Caki2 (cell line): Measurements from ENCODE around the gene SMG5. TPM values are rescaled to one million over a fixed set of nuclear protein-coding genes. Genes with fewer than 3 reads are reported as not detected.
A peak's percentile ranks its signal among the peaks of the same experiment; 100 is the strongest.
"Not testable (repeated sequence)": the region's sequence is repeated elsewhere in the genome, so short reads cannot be mapped to it uniquely, and the experiment has no call there.

Experiments
- DNase-seq: peaks from one replicate; pipeline ENCODE4 v3.0.0-alpha.2; 2015; ENCODE audit warnings: low read depth
- in situ Hi-C: cut with HindIII; loops from 2 replicates; pipeline ENCODE4 v1.10.0; 2016; ENCODE audit warnings: low sequenced_read_pairs, low pct_unique_long_range_greater_than_20kb, mixed read lengths
- total RNA-seq: library from RNA; depleted of rRNA; stranded (reverse); fragments of >200 nt; shearing (Covaris generic); gene quantifications from 2 replicates; pipeline ENCODE4 v1.2.3, GENCODE V29; 2014; ENCODE audit warnings: low replicate concordance; rRNA removed

SMG5 gene, protein sequence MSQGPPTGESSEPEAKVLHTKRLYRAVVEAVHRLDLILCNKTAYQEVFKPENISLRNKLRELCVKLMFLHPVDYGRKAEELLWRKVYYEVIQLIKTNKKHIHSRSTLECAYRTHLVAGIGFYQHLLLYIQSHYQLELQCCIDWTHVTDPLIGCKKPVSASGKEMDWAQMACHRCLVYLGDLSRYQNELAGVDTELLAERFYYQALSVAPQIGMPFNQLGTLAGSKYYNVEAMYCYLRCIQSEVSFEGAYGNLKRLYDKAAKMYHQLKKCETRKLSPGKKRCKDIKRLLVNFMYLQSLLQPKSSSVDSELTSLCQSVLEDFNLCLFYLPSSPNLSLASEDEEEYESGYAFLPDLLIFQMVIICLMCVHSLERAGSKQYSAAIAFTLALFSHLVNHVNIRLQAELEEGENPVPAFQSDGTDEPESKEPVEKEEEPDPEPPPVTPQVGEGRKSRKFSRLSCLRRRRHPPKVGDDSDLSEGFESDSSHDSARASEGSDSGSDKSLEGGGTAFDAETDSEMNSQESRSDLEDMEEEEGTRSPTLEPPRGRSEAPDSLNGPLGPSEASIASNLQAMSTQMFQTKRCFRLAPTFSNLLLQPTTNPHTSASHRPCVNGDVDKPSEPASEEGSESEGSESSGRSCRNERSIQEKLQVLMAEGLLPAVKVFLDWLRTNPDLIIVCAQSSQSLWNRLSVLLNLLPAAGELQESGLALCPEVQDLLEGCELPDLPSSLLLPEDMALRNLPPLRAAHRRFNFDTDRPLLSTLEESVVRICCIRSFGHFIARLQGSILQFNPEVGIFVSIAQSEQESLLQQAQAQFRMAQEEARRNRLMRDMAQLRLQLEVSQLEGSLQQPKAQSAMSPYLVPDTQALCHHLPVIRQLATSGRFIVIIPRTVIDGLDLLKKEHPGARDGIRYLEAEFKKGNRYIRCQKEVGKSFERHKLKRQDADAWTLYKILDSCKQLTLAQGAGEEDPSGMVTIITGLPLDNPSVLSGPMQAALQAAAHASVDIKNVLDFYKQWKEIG
- 52.9 and 53.1 TPM in 2 replicates for total RNA-seq

- in situ Hi-C loops = no loop called here
- peak; percentile 93 for DNase-seq
These were observed at the start of gene SMG5 for GRCh38 chr1:156282479-156283222. SMG5 (minus strand) TSS chr1:156282825; CDS start chr1:156282680, 145 bp downstream.

DNA sequence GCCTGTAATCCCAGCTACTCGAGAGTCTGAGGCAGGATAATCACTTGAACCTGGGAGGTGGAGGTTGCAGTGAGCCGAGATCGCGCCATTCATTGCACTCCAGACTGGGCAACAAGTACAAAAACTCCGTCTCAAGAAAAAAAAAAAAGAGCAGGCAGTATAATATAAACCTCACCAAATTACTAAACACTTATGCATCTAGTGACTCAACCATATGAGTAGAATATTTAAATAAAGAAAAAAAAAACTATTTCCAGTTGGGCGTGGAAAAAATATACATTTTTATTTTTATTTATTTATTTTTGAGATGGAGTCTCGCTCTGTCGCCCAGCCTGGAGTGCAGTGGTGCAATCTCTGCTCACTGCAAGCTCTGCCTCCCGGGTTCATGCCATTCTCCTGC lies 40.6 kb upstream of the SMG5 start:
- in situ Hi-C loops, DNase-seq: not testable (repeated sequence)

GRCh38 chr1:156320560-156320959 lies 37.9 kb upstream of the SMG5 start:
- in situ Hi-C loops = no loop called here

GRCh38 chr1:156319664-156320063 lies 37.0 kb upstream of the SMG5 start:
- DNase-seq = peak; percentile 22
- in situ Hi-C loops = no loop called here

More at GRCh38 chr1:156320560-156320959, 37.9 kb upstream of the SMG5 start:
- no peak for DNase-seq

DNA sequence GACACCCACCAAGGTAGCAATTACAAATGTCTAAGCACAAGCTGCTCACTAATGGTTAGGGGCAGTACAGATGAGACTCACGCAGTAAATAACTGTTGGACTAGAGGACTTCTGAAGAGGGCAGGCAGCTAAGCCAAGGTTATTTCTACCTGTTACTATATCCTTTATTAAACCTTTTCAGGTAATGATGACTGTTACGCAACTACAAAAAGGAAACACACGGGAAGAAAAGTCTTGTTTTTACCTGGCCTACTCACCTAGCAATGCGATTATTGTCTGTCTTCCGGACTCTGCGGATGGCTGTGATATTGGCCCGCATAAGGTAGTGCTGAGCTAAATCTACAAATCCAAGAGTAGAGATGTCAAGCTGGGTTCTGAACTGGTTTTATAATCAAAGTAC lies 34.3 kb upstream of the SMG5 start:
- in situ Hi-C loops = no loop called here
- DNase-seq = no peak

- DNase-seq = no peak
- in situ Hi-C loops = no loop called here
These were observed 28.3 kb upstream of the SMG5 start for GRCh38 chr1:156310962-156311361.

DNA sequence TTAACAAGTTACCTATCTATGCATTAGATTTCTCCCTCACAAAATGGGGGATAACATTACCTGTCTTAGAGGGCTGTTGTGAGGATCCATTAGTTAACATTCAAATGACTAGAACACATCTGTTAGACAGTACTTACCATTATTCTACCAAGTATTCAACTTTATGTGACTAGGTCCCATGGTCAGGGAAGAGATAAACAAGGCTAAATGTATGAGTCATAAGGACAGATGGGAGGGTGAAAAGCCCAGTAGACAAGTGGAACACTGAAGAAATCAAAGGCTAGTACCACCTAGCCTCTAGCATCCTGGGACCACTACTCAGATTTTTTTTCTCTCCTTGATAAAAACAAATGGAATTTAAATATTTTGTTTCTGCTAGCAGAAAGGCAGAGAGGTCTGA lies 25.5 kb upstream of the SMG5 start:
- peak; percentile 21 for DNase-seq
- in situ Hi-C loops = no loop called here

GRCh38 chr1:156305215-156305614 lies 22.6 kb upstream of the SMG5 start:
- DNase-seq = no peak
- in situ Hi-C loops = no loop called here

DNA sequence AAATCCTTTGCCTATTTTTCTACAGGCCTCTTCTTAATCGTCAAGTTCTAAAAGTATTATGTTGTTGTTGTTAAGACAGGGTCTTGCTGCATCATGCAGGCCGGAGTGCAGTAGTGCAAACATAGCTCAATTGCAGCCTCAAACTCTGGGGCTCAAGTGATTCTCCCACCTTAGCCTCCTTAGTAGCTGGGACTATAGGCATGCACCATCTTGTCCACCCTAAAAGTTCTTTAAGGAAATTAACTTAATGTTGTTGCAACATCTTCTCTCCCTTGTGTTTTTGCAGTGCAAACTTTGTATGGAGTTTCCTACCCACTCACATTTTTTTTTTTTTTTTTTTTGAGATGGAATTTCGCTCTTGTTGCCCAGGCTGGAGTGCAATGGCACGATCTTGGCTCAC lies 20.6 kb upstream of the SMG5 start:
- in situ Hi-C loops = no loop called here
- no peak for DNase-seq

GRCh38 chr1:156298852-156299357 lies 16.3 kb upstream of the SMG5 start, which contains the start of gene VHLL:
VHLL (minus strand) TSS chr1:156299307; CDS start chr1:156299189, 118 bp downstream.
- in situ Hi-C loops = no loop called here
- DNase-seq = no peak

DNA sequence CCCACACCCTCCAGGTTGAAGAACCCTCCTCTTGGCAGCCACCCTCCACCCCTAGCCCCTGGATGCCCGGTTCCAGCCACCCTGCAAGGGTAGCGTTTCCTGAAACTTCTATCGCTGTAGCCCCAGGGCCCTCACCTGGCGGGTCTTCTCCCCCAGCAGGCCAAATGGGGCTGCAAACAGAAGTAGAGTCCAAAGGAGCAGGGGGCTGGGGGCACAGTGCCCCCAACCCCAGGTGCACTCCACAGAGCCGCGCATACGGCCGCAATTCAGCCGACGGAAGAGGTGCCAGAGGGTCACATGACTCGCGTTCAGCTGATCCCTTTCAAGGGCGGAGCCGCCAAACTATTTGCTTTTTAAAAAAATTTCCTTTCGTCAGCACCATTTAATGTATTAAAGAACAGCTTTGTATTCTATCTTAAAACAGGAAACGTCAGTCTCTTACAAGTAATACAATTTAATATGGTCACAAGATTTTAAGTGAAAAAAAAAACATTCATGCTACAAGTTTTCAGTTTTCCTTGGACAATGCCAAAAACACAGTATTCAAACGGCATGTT lies 12.8 kb upstream of the SMG5 start, which contains the start of gene GLMP:
Gene GLMP (minus strand): TSS at position 289 of the 557 bp plus-strand sequence. CDS start 34 bp downstream, at position 255.
- in situ Hi-C loops = no loop called here
- DNase-seq = peak; percentile 50

DNA sequence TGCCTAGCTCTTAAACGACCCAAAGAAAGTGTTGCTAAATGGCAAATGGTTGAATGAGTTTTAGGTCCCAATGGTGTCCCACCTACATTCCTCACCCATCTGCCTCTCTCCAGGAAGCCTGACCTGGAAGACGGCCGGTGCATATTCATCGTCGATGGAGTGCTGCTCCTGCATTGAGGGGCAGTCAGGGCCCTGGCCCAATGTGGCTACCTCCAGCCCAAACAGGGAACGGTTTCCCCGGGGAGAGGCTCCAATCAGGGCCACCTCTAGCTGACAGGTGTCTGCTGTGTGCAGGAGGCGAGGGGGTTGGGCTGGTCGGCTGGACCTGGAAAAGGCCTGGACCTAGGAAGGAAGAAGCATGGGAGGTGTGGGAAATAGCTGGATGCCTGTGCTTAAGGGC lies 11.3 kb upstream of the SMG5 start:
- in situ Hi-C loops = no loop called here
- DNase-seq = no peak

DNA sequence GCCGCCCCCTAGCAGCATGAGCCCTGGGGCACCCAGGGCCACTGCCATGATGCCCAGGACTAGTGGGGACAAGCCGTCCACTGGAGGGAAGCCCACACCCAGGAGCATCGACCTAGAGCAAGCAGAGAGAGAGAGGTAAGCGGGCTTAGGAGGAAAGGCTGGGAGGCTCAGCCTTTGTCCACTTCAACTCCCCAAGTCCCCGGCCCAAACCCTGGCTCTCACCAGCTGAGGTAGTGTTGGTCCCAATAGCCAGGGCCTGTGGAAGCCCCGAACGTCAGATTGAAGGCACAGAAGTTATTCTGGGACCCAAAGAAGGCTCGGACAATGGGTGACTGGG lies 10.4 kb upstream of the SMG5 start:
- in situ Hi-C loops = no loop called here

GRCh38 chr1:156291226-156292061 lies 8.8 kb upstream of the SMG5 start:
- in situ Hi-C loops = no loop called here

More for the DNA sequence above, 10.4 kb upstream of the SMG5 start:
- no peak for DNase-seq

GRCh38 chr1:156289857-156290256 lies 7.2 kb upstream of the SMG5 start:
- in situ Hi-C loops = no loop called here
- no peak for DNase-seq

More at GRCh38 chr1:156291226-156292061, 8.8 kb upstream of the SMG5 start:
- DNase-seq = peak; percentile 78

DNA sequence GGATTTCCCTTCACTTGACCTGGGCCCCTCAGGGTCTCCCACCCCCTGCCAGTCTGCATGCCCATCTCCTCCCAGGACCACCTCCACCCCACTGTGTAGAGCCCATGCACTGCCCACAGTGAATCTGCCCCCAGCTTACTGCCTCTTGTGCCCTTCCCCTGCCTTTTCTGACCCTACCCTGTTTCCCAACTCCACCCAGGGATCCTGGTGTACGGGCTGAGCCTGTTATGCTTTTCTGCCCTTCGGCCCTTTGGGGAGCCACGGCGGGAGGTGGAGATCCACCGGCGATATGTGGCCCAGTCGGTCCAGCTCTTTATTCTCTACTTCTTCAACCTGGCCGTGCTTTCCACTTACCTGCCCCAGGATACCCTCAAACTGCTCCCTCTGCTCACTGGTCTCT lies 3.4 kb upstream of the SMG5 start:
- DNase-seq = no peak
- in situ Hi-C loops = no loop called here

DNA sequence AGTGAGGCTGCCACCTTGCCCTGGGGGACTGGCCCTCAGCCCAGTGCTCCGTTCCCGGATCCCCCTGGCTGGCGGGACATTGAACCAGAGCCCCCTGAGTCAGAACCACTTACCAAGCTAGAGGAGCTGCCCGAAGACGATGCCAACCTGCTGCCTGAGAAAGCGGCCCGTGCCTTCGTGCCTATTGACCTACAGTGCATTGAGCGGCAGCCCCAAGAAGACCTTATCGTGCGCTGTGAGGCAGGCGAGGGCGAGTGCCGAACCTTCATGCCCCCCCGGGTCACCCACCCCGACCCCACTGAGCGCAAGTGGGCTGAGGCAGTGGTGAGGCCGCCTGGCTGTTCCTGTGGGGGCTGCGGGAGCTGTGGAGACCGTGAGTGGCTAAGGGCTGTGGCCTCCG lies 2.8 kb upstream of the SMG5 start:
- in situ Hi-C loops = no loop called here
- DNase-seq = no peak
